ENCODE measurements around the gene AARS2. TPM values are rescaled to one million over a fixed set of nuclear protein-coding genes. Genes with fewer than 3 reads are reported as not detected.

Gene AARS2
- total RNA-seq, 1 donor from 2014 or later: 10.4 TPM

GRCh38 chr6:44253307-44254101 is 59.6 kb downstream of the AARS2 start:
- TF ChIP-seq CTCF (conservative IDR thresholded peaks at IDR 0.05; ENCODE audit: low read depth, low read length): peak; percentile 62
- no peak for DNase-seq (ENCODE audit: low read depth)
- H3K4me3 ChIP-seq (ENCODE audit: low read depth, low read length): no peak overlapping the region

- H3K4me3 ChIP-seq (ENCODE audit: low read depth, low read length): no peak overlapping the region
- DNase-seq (ENCODE audit: low read depth): no peak
- no peak for TF ChIP-seq CTCF (conservative IDR thresholded peaks at IDR 0.05; ENCODE audit: low read depth, low read length)
Observed at GRCh38 chr6:44251576-44252524, 61.3 kb downstream of the AARS2 start.

DNA sequence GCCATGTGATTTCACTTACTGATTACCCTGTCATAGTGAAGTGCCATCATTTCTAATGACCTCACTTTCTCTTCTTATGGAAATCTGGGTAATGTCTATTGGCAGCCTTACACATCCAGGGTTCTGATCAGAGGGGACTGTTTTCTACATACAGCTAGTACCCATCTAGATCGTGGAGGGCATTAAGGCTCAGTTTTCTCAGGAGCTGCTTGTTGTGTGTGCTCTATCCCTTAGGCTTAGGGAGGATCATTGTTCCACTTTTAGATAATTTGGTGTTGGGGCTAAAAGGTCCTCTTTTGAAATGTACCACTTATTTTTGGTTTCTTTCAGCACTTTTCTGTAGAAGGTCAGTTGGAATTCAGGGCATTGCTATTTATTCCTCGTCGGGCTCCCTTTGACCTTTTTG is 62.4 kb downstream of the AARS2 start:
- no peak for TF ChIP-seq CTCF (conservative IDR thresholded peaks at IDR 0.05; ENCODE audit: low read depth, low read length)
- H3K4me3 ChIP-seq (ENCODE audit: low read depth, low read length): no peak overlapping the region
- no peak for DNase-seq (ENCODE audit: low read depth)

GRCh38 chr6:44250067-44250717 is 63.0 kb downstream of the AARS2 start:
- TF ChIP-seq CTCF (conservative IDR thresholded peaks at IDR 0.05; ENCODE audit: low read depth, low read length): no peak
- no peak for DNase-seq (ENCODE audit: low read depth)
- H3K4me3 ChIP-seq (ENCODE audit: low read depth, low read length): no peak overlapping the region

Other genes with a start within 250 kb of the AARS2 start
- 95.5 and 167 TPM in 2 replicates for gene MRPL14, start 185.9 kb downstream of the AARS2 start, total RNA-seq
- gene TMEM63B, start 185.8 kb downstream of the AARS2 start, total RNA-seq: 35.2 and 47.9 TPM in 2 replicates
- not detected in 2 replicates for gene CAPN11, start 154.5 kb downstream of the AARS2 start, total RNA-seq
- gene MYMX, start 96.4 kb downstream of the AARS2 start, total RNA-seq: not detected in 2 replicates
- 47.6 and 78.6 TPM in 2 replicates for gene SLC29A1, start 89.8 kb downstream of the AARS2 start, total RNA-seq
- 1,541 and 1,680 TPM in 2 replicates for gene HSP90AB1, start 66.2 kb downstream of the AARS2 start, total RNA-seq
- gene SLC35B2, start 55.8 kb downstream of the AARS2 start, total RNA-seq: 70.9 and 76.8 TPM in 2 replicates
- 61.6 and 131 TPM in 2 replicates for gene NFKBIE, start 47.8 kb downstream of the AARS2 start, total RNA-seq
- 0.07 TPM in 1 of 2 replicates, not detected in the other for gene TMEM151B, start 42.9 kb downstream of the AARS2 start, total RNA-seq
- gene SPATS1, start 29.3 kb upstream of the AARS2 start, total RNA-seq: not detected in 2 replicates
- 25.4 and 25.9 TPM in 2 replicates for gene CDC5L, start 74.4 kb upstream of the AARS2 start, total RNA-seq